Measurements from ENCODE around the gene DHTKD1. TPM values are rescaled to one million over a fixed set of nuclear protein-coding genes. Genes with fewer than 3 reads are reported as not detected.

Gene DHTKD1
- total RNA-seq, 5 donors from 2014 or later (not counting 1 experiment from before 2014, with no cell fraction given), result 9.3 to 22.2 (median 14.2) TPM

GRCh38 chr10:12073526-12073925 lies 4.8 kb downstream of the DHTKD1 start:
- Histone ChIP-seq H3K9me3 (no peaks in the 10 kb centered on the region), H3K4me3 (ENCODE audit: control insufficient read depth in 1 of 2, extremely low read depth in 1 of 2, low read length in 1 of 2) (no peak overlapping the region), H3K4me1 (ENCODE audit: control insufficient read depth in 1 of 2, extremely low read depth in 1 of 2, insufficient read depth in 2 of 2, low read length in 2 of 2) (peaks cover 0 to 7% of the 10 kb centered on the region in 2 experiments), H3K27me3 (replicated peaks in 1 of 2; ENCODE audit: control insufficient read depth in 2 of 2, extremely low read depth in 1 of 2, insufficient read depth in 2 of 2, low read length in 1 of 2) (no peaks in the 10 kb centered on the region), H3K36me3 (ENCODE audit: control insufficient read depth in 2 of 2, extremely low read depth in 1 of 2, insufficient read depth in 1 of 2, low read length in 1 of 2) (no peaks in the 10 kb centered on the region), H3K27ac (ENCODE audit: low read length) (no peak overlapping the region)
- ChIA-PET POLR2A (no interaction called here), CTCF (no interaction called here)
- Mint-ChIP-seq H3K9me3 (no peaks in the 10 kb centered on the region), H3K4me1 (peaks cover 13 to 23% (median 17%) of the 10 kb centered on the region in 3 donors), H3K27me3 (no peaks in the 10 kb centered on the region), H3K27ac (no peak overlapping the region), H3K36me3 (peaks cover 7% of the 10 kb centered on the region), H3K4me3 (no peak overlapping the region)
- 100% methylated on average over 3 of the region's 4 CpGs for WGBS (ENCODE audit: insufficient coverage)
- ATAC-seq (replicated peaks in 1 of 4) (no peak), DNase-seq (no peak)

- Histone ChIP-seq H3K36me3 (ENCODE audit: control insufficient read depth in 2 of 2, extremely low read depth in 1 of 2, insufficient read depth in 1 of 2, low read length in 1 of 2) (peaks cover 0 to 3% of the 10 kb centered on the region in 2 donors), H3K27me3 (replicated peaks in 1 of 2; ENCODE audit: control insufficient read depth in 2 of 2, extremely low read depth in 1 of 2, insufficient read depth in 2 of 2, low read length in 1 of 2) (no peaks in the 10 kb centered on the region), H3K9me3 (no peaks in the 10 kb centered on the region), H3K4me1 (ENCODE audit: control insufficient read depth in 1 of 2, extremely low read depth in 1 of 2, insufficient read depth in 2 of 2, low read length in 2 of 2) (no peaks in the 10 kb centered on the region), H3K27ac (ENCODE audit: low read length) (no peak overlapping the region), H3K4me3 (ENCODE audit: control insufficient read depth in 1 of 2, extremely low read depth in 1 of 2, low read length in 1 of 2) (no peak overlapping the region)
- H3K4me3 Mint-ChIP-seq, result no peak overlapping the region
- no peak overlapping the region for H3K27ac Mint-ChIP-seq
- no peaks in the 10 kb centered on the region for H3K9me3 Mint-ChIP-seq
- peaks cover 15% of the 10 kb centered on the region for H3K36me3 Mint-ChIP-seq
- H3K27me3 Mint-ChIP-seq, result no peaks in the 10 kb centered on the region
- CTCF ChIA-PET, result no interaction called here
- no peak for DNase-seq
- POLR2A ChIA-PET, result no interaction called here
- H3K4me1 Mint-ChIP-seq, result peaks cover 5 to 9% (median 6%) of the 10 kb centered on the region in 3 donors
- no peak for ATAC-seq (replicated peaks in 1 of 4)
- 74% methylated on average over 8 of the region's 9 CpGs for WGBS (ENCODE audit: insufficient coverage)
Measured at GRCh38 chr10:12077580-12078180, 8.9 kb downstream of the DHTKD1 start.

- Mint-ChIP-seq H3K4me3 (no peak overlapping the region), H3K9me3 (no peaks in the 10 kb centered on the region), H3K4me1 (peaks cover 3 to 6% (median 6%) of the 10 kb centered on the region in 3 donors), H3K27me3 (no peaks in the 10 kb centered on the region), H3K27ac (no peak overlapping the region), H3K36me3 (peaks cover 21% of the 10 kb centered on the region)
- ChIA-PET CTCF (interaction anchor here in 1 of 2 donors (0.6 kb wide), 1 partner anchor 97 kb away, joined by 4 read pairs; no protein-coding TSS in a partner anchor), POLR2A (no interaction called here)
- WGBS (ENCODE audit: insufficient coverage), result 97% methylated on average over 6 of the region's 8 CpGs
- Histone ChIP-seq H3K4me3 (ENCODE audit: control insufficient read depth in 1 of 2, extremely low read depth in 1 of 2, low read length in 1 of 2) (no peak overlapping the region), H3K9me3 (no peaks in the 10 kb centered on the region), H3K4me1 (ENCODE audit: control insufficient read depth in 1 of 2, extremely low read depth in 1 of 2, insufficient read depth in 2 of 2, low read length in 2 of 2) (no peaks in the 10 kb centered on the region), H3K27me3 (replicated peaks in 1 of 2; ENCODE audit: control insufficient read depth in 2 of 2, extremely low read depth in 1 of 2, insufficient read depth in 2 of 2, low read length in 1 of 2) (no peaks in the 10 kb centered on the region), H3K36me3 (ENCODE audit: control insufficient read depth in 2 of 2, extremely low read depth in 1 of 2, insufficient read depth in 1 of 2, low read length in 1 of 2) (peaks cover 2 to 6% of the 10 kb centered on the region in 2 donors), H3K27ac (ENCODE audit: low read length) (no peak overlapping the region)
- ATAC-seq (replicated peaks in 1 of 4), result no peak
- DNase-seq, result no peak
Measured at GRCh38 chr10:12081470-12081869, 12.7 kb downstream of the DHTKD1 start.

GRCh38 chr10:12081879-12082557 lies 13.3 kb downstream of the DHTKD1 start:
- no peaks in the 10 kb centered on the region for H3K27me3 Mint-ChIP-seq
- WGBS (ENCODE audit: insufficient coverage), result no CpG with 5 or more reads among the region's 6 CpGs
- H3K36me3 Mint-ChIP-seq, result peaks cover 27% of the 10 kb centered on the region
- Histone ChIP-seq H3K4me1 (ENCODE audit: control insufficient read depth in 1 of 2, extremely low read depth in 1 of 2, insufficient read depth in 2 of 2, low read length in 2 of 2) (no peaks in the 10 kb centered on the region), H3K27ac (ENCODE audit: low read length) (no peak overlapping the region), H3K9me3 (no peaks in the 10 kb centered on the region), H3K4me3 (ENCODE audit: control insufficient read depth in 1 of 2, extremely low read depth in 1 of 2, low read length in 1 of 2) (no peak overlapping the region), H3K27me3 (replicated peaks in 1 of 2; ENCODE audit: control insufficient read depth in 2 of 2, extremely low read depth in 1 of 2, insufficient read depth in 2 of 2, low read length in 1 of 2) (no peaks in the 10 kb centered on the region), H3K36me3 (ENCODE audit: control insufficient read depth in 2 of 2, extremely low read depth in 1 of 2, insufficient read depth in 1 of 2, low read length in 1 of 2) (peaks cover 3 to 9% of the 10 kb centered on the region in 2 donors)
- peaks cover 3 to 6% (median 6%) of the 10 kb centered on the region in 3 donors for H3K4me1 Mint-ChIP-seq
- POLR2A ChIA-PET, result no interaction called here
- ATAC-seq (replicated peaks in 1 of 4) (no peak), DNase-seq (no peak)
- H3K27ac Mint-ChIP-seq, result no peak overlapping the region
- CTCF ChIA-PET, result no interaction called here
- H3K4me3 Mint-ChIP-seq, result no peak overlapping the region
- H3K9me3 Mint-ChIP-seq, result no peaks in the 10 kb centered on the region

GRCh38 chr10:12088919-12089318 lies 20.2 kb downstream of the DHTKD1 start:
- Mint-ChIP-seq H3K36me3 (peaks cover 47% of the 10 kb centered on the region), H3K4me1 (no peaks in the 10 kb centered on the region), H3K27ac (no peak overlapping the region), H3K9me3 (no peaks in the 10 kb centered on the region), H3K27me3 (no peaks in the 10 kb centered on the region), H3K4me3 (no peak overlapping the region)
- Histone ChIP-seq H3K27me3 (replicated peaks in 1 of 2; ENCODE audit: control insufficient read depth in 2 of 2, extremely low read depth in 1 of 2, insufficient read depth in 2 of 2, low read length in 1 of 2) (no peaks in the 10 kb centered on the region), H3K4me1 (ENCODE audit: control insufficient read depth in 1 of 2, extremely low read depth in 1 of 2, insufficient read depth in 2 of 2, low read length in 2 of 2) (no peaks in the 10 kb centered on the region), H3K4me3 (ENCODE audit: control insufficient read depth in 1 of 2, extremely low read depth in 1 of 2, low read length in 1 of 2) (no peak overlapping the region), H3K9me3 (no peaks in the 10 kb centered on the region), H3K27ac (ENCODE audit: low read length) (no peak overlapping the region), H3K36me3 (ENCODE audit: control insufficient read depth in 2 of 2, extremely low read depth in 1 of 2, insufficient read depth in 1 of 2, low read length in 1 of 2) (peaks cover 7 to 47% of the 10 kb centered on the region in 2 donors)
- DNase-seq (no peak), ATAC-seq (replicated peaks in 1 of 4) (no peak)
- WGBS (ENCODE audit: insufficient coverage), result 93% methylated on average over 14 of the region's 14 CpGs
- POLR2A ChIA-PET, result no interaction called here
- CTCF ChIA-PET, result no interaction called here

- H3K4me3 Mint-ChIP-seq, result no peak overlapping the region
- no peaks in the 10 kb centered on the region for H3K4me1 ChIP-seq (ENCODE audit: control insufficient read depth in 1 of 2, extremely low read depth in 1 of 2, insufficient read depth in 2 of 2, low read length in 2 of 2)
- peaks cover 51% of the 10 kb centered on the region for H3K36me3 Mint-ChIP-seq
- H3K27ac ChIP-seq (ENCODE audit: low read length), result no peak overlapping the region
- H3K27ac Mint-ChIP-seq, result no peak overlapping the region
- CTCF ChIA-PET, result no interaction called here
- DNase-seq (no peak), ATAC-seq (replicated peaks in 1 of 4) (no peak)
- H3K4me3 ChIP-seq (ENCODE audit: control insufficient read depth in 1 of 2, extremely low read depth in 1 of 2, low read length in 1 of 2), result no peak overlapping the region
- H3K27me3 ChIP-seq (replicated peaks in 1 of 2; ENCODE audit: control insufficient read depth in 2 of 2, extremely low read depth in 1 of 2, insufficient read depth in 2 of 2, low read length in 1 of 2), result no peaks in the 10 kb centered on the region
- no peaks in the 10 kb centered on the region for H3K9me3 Mint-ChIP-seq
- WGBS (ENCODE audit: insufficient coverage), result no CpG with 5 or more reads among the region's 4 CpGs
- POLR2A ChIA-PET, result no interaction called here
- peaks cover 7 to 52% of the 10 kb centered on the region in 2 donors for H3K36me3 ChIP-seq (ENCODE audit: control insufficient read depth in 2 of 2, extremely low read depth in 1 of 2, insufficient read depth in 1 of 2, low read length in 1 of 2)
- H3K4me1 Mint-ChIP-seq, result no peaks in the 10 kb centered on the region
- no peaks in the 10 kb centered on the region for H3K9me3 ChIP-seq
- H3K27me3 Mint-ChIP-seq, result no peaks in the 10 kb centered on the region
Measured at GRCh38 chr10:12091421-12091820, 22.7 kb downstream of the DHTKD1 start.

Measured in T-cell (primary cell).